ENCODE results near the gene F2.

GRCh38 chr11:46737699-46738098 is 18.7 kb downstream of the F2 start:
- no peak for TF ChIP-seq CTCF (IDR thresholded peaks at IDR 0.05)
- TF ChIP-seq POLR2A (IDR thresholded peaks at IDR 0.05), result no peak
- TF ChIP-seq POLR2AphosphoS5 (IDR thresholded peaks at IDR 0.05), result no peak
- TF ChIP-seq EP300 (IDR thresholded peaks at IDR 0.05), result no peak
